Astrocyte (in vitro differentiated cells and primary cell): Measurements from ENCODE around the gene PRKCE. TPM values are rescaled to one million over a fixed set of nuclear protein-coding genes. Genes with fewer than 3 reads are reported as not detected.
A peak's percentile ranks its signal among the peaks of the same experiment; 100 is the strongest.

ENCODE experiments used
- DNase-seq: peaks from one replicate; pipeline ENCODE4 v3.0.0-alpha.2; 2010; ENCODE audit warnings: low read depth
- FAIRE-seq: peaks from 2 replicates; lab custom pipeline; 2011; peaks lifted over from hg19 to GRCh38; lab: Jason Lieb, UNC
- H2AFZ ChIP-seq: 2 replicates; pipeline ENCODE4 v1.6.0; 2012; ENCODE audit warnings: low read depth, low read length, inconsistent platforms
- H3K27ac ChIP-seq: 2 replicates; pipeline ENCODE4 v1.5.1; 2011; ENCODE audit warnings: low read depth, low read length, inconsistent platforms
- H3K27me3 ChIP-seq: 2 replicates; pipeline ENCODE4 v1.6.0; 2011; ENCODE audit warnings: low read length, inconsistent platforms; ENCODE audit not compliant: insufficient read depth
- H3K36me3 ChIP-seq: 2 replicates; pipeline ENCODE4 v1.5.1; 2011; ENCODE audit warnings: low read length, inconsistent platforms; ENCODE audit not compliant: insufficient read depth
- H3K4me1 ChIP-seq: 2 replicates; pipeline ENCODE4 v1.5.1; 2011; ENCODE audit warnings: low read length, inconsistent platforms; ENCODE audit not compliant: insufficient read depth
- H3K4me2 ChIP-seq: 2 replicates; pipeline ENCODE4 v1.6.0; 2012; ENCODE audit warnings: low read length, inconsistent platforms
- H3K4me3 ChIP-seq: 2 replicates; pipeline ENCODE4 v1.5.1; 2011; ENCODE audit warnings: low read depth, mild to moderate bottlenecking, low read length, inconsistent platforms; ENCODE audit not compliant: insufficient read depth
- H3K79me2 ChIP-seq: 2 replicates; pipeline ENCODE4 v1.6.0; 2012; ENCODE audit warnings: mild to moderate bottlenecking, low read length, inconsistent platforms; ENCODE audit not compliant: insufficient read depth
- H3K9ac ChIP-seq: 2 replicates; pipeline ENCODE4 v1.6.0; 2012; ENCODE audit warnings: mild to moderate bottlenecking, low read length, inconsistent platforms
- H3K9me3 ChIP-seq: 2 replicates; pipeline ENCODE4 v1.5.1; 2012; ENCODE audit warnings: low read depth, mild to moderate bottlenecking, low read length, inconsistent platforms; ENCODE audit not compliant: insufficient read depth
- H4K20me1 ChIP-seq: 2 replicates; pipeline ENCODE4 v1.6.0; 2012; ENCODE audit warnings: low read length, inconsistent platforms; ENCODE audit not compliant: insufficient read depth
- H3K27ac Mint-ChIP-seq: one replicate; pipeline ENCODE4 v1.8.0; 2021; ENCODE audit warnings: mild to moderate bottlenecking, mixed read lengths; ENCODE audit not compliant: unreplicated experiment
- H3K27me3 Mint-ChIP-seq: one replicate; pipeline ENCODE4 v1.8.0; 2021; ENCODE audit warnings: low read depth, mixed read lengths; ENCODE audit not compliant: unreplicated experiment
- H3K36me3 Mint-ChIP-seq: one replicate; pipeline ENCODE4 v1.8.0; 2021; ENCODE audit warnings: low read depth, mixed read lengths; ENCODE audit not compliant: unreplicated experiment
- H3K4me1 Mint-ChIP-seq: one replicate; pipeline ENCODE4 v1.8.0; 2021; ENCODE audit warnings: low read depth, mixed read lengths; ENCODE audit not compliant: unreplicated experiment
- H3K4me3 Mint-ChIP-seq: one replicate; pipeline ENCODE4 v1.8.0; 2021; ENCODE audit warnings: mild to moderate bottlenecking, moderate library complexity, mixed read lengths; ENCODE audit not compliant: unreplicated experiment
- H3K9me3 Mint-ChIP-seq: one replicate; pipeline ENCODE4 v1.8.0; 2021; ENCODE audit warnings: mild to moderate bottlenecking, mixed read lengths; ENCODE audit not compliant: unreplicated experiment
- EZH2 ChIP-seq: IDR thresholded peaks from 2 replicates; pipeline ENCODE4 v1.6.1; 2012; ENCODE audit warnings: mild to moderate bottlenecking, low read length, inconsistent platforms; ENCODE audit not compliant: insufficient read depth
- total RNA-seq: library from RNA; stranded (reverse); gene quantifications from 2 replicates; pipeline ENCODE4 v1.2.1, GENCODE V29; 2021
- TF ChIP-seq, protein P1 (sequence below): IDR thresholded peaks from 2 replicates; pipeline ENCODE4 v1.5.1; 2011; ENCODE audit warnings: low read depth, mild to moderate bottlenecking, inconsistent platforms, low read length, moderate library complexity; ENCODE audit not compliant: insufficient read depth

PRKCE gene
- total RNA-seq, 1 donor from 2014 or later: 12.8 TPM

GRCh38 chr2:45761635-45762034 is 110.2 kb downstream of the PRKCE start:
- Histone ChIP-seq H3K79me2 (peaks cover 4% of the 10 kb centered on the region), H3K4me1 (peaks cover 11% of the 10 kb centered on the region), H4K20me1 (peaks cover 20% of the 10 kb centered on the region), H3K9me3 (no peaks in the 10 kb centered on the region), H3K27me3 (no peaks in the 10 kb centered on the region), H3K36me3 (no peaks in the 10 kb centered on the region), H3K4me2 (no peak overlapping the region), H3K9ac (no peak overlapping the region), H3K27ac (no peak overlapping the region), H2AFZ (no peak overlapping the region), H3K4me3 (no peak overlapping the region)
- peaks cover 6% of the 10 kb centered on the region for H3K27me3 Mint-ChIP-seq
- no peak overlapping the region for H3K27ac Mint-ChIP-seq
- H3K36me3 Mint-ChIP-seq: no peaks in the 10 kb centered on the region
- H3K9me3 Mint-ChIP-seq: peaks cover 2% of the 10 kb centered on the region
- DNase-seq (no peak), FAIRE-seq (no peak)
- no peak overlapping the region for H3K4me3 Mint-ChIP-seq
- peaks cover 12% of the 10 kb centered on the region for H3K4me1 Mint-ChIP-seq
- TF ChIP-seq, protein P1, sequence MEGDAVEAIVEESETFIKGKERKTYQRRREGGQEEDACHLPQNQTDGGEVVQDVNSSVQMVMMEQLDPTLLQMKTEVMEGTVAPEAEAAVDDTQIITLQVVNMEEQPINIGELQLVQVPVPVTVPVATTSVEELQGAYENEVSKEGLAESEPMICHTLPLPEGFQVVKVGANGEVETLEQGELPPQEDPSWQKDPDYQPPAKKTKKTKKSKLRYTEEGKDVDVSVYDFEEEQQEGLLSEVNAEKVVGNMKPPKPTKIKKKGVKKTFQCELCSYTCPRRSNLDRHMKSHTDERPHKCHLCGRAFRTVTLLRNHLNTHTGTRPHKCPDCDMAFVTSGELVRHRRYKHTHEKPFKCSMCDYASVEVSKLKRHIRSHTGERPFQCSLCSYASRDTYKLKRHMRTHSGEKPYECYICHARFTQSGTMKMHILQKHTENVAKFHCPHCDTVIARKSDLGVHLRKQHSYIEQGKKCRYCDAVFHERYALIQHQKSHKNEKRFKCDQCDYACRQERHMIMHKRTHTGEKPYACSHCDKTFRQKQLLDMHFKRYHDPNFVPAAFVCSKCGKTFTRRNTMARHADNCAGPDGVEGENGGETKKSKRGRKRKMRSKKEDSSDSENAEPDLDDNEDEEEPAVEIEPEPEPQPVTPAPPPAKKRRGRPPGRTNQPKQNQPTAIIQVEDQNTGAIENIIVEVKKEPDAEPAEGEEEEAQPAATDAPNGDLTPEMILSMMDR: no peak
- no peak for TF ChIP-seq EZH2

- Histone ChIP-seq H4K20me1 (peaks cover 19% of the 10 kb centered on the region), H3K27me3 (no peaks in the 10 kb centered on the region), H3K4me2 (no peak overlapping the region), H3K79me2 (no peaks in the 10 kb centered on the region), H3K27ac (no peak overlapping the region), H3K4me1 (peaks cover 11% of the 10 kb centered on the region), H3K9ac (no peak overlapping the region), H3K9me3 (no peaks in the 10 kb centered on the region), H3K4me3 (no peak overlapping the region), H2AFZ (no peak overlapping the region), H3K36me3 (no peaks in the 10 kb centered on the region)
- FAIRE-seq: no peak
- peaks cover 2% of the 10 kb centered on the region for H3K9me3 Mint-ChIP-seq
- peaks cover 12% of the 10 kb centered on the region for H3K4me1 Mint-ChIP-seq
- peaks cover 6% of the 10 kb centered on the region for H3K27me3 Mint-ChIP-seq
- peak; percentile 27 for DNase-seq
- H3K4me3 Mint-ChIP-seq: no peak overlapping the region
- H3K36me3 Mint-ChIP-seq: no peaks in the 10 kb centered on the region
- no peak overlapping the region for H3K27ac Mint-ChIP-seq
- TF ChIP-seq, protein P1: no peak
- no peak for TF ChIP-seq EZH2
These were observed 111.8 kb downstream of the PRKCE start for GRCh38 chr2:45763255-45763654.

DNA sequence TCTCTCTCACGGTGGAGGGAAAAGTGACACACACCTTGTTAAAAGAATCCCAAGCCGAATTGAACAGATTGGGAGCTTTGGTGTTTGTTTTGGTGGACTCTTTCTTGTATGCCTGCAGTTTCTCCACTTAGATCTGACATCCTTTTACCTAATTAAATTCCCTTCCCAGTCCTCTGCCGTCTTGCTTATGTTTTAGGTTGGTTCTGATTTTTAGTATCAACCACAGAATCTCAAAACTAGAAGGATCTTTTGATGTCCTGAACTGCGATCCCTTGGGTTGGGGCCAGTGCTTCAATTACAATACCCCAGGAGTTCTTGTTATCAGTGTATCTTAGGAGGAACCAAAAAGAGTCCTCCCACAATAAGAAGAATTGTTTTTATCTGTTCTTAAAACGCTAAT is 112.3 kb downstream of the PRKCE start:
- no peak for FAIRE-seq
- H3K36me3 Mint-ChIP-seq: no peaks in the 10 kb centered on the region
- Histone ChIP-seq H3K27me3 (no peaks in the 10 kb centered on the region), H3K79me2 (no peaks in the 10 kb centered on the region), H3K36me3 (no peaks in the 10 kb centered on the region), H3K9me3 (no peaks in the 10 kb centered on the region), H2AFZ (no peak overlapping the region), H3K9ac (no peak overlapping the region), H3K4me1 (peaks cover 11% of the 10 kb centered on the region), H4K20me1 (peaks cover 16% of the 10 kb centered on the region), H3K4me3 (no peak overlapping the region), H3K27ac (no peak overlapping the region), H3K4me2 (no peak overlapping the region)
- no peak overlapping the region for H3K4me3 Mint-ChIP-seq
- no peak for DNase-seq
- no peak overlapping the region for H3K27ac Mint-ChIP-seq
- H3K4me1 Mint-ChIP-seq: peaks cover 12% of the 10 kb centered on the region
- peaks cover 2% of the 10 kb centered on the region for H3K9me3 Mint-ChIP-seq
- TF ChIP-seq, protein P1: no peak
- H3K27me3 Mint-ChIP-seq: peaks cover 8% of the 10 kb centered on the region
